Left ventricle myocardium inferior (tissue), 1 donor: Measurements from ENCODE around the gene RAD51AP2. TPM values are rescaled to one million over a fixed set of nuclear protein-coding genes. Genes with fewer than 3 reads are reported as not detected.

Source experiments
- DNase-seq: peaks from one replicate; pipeline ENCODE4 v3.0.0-alpha.2; 2020
- H3K27ac ChIP-seq: fragments of 200-600 bp; replicated peaks from 2 replicates; pipeline ENCODE4 v1.8.0; 2021
- H3K27me3 ChIP-seq: fragments of 200-600 bp; 2 replicates; pipeline ENCODE4 v1.8.0; 2021; ENCODE audit warnings: low read depth
- H3K36me3 ChIP-seq: fragments of 200-600 bp; 2 replicates; pipeline ENCODE4 v1.8.0; 2021
- H3K4me1 ChIP-seq: fragments of 200-600 bp; 2 replicates; pipeline ENCODE4 v1.8.0; 2021
- H3K4me3 ChIP-seq: fragments of 200-600 bp; 2 replicates; pipeline ENCODE4 v1.8.0; 2021; ENCODE audit warnings: mild to moderate bottlenecking, moderate library complexity
- H3K9me3 ChIP-seq: fragments of 200-600 bp; replicated peaks from 2 replicates; pipeline ENCODE4 v1.8.0; 2021
- intact Hi-C: fragments of 100-400 bp; cut with micrococcal nuclease; formaldehyde crosslinking; loops from one replicate; pipeline ENCODE4 v1.11.0; 2022
- total RNA-seq: library from RNA; stranded (reverse); fragmentation: NEBNext Ultra II Directional; extraction: Animal tissue kit (Norgen Biotek cat#: 25700); gene quantifications from one replicate; pipeline ENCODE4 v1.2.1, GENCODE V29; 2021
- TF ChIP-seq, protein P1 (sequence below): fragments of 200-600 bp; IDR thresholded peaks from 2 replicates; pipeline ENCODE4 v1.8.0; 2021; ENCODE audit warnings: antibody characterized with exemption, mild to moderate bottlenecking, borderline replicate concordance
- donor health status: DM: no; HTN: yes; CAD: no; lungs with severe emphysema.

The RAD51AP2 gene
- total RNA-seq, 1 donor from 2014 or later, result 0.14 TPM

DNA sequence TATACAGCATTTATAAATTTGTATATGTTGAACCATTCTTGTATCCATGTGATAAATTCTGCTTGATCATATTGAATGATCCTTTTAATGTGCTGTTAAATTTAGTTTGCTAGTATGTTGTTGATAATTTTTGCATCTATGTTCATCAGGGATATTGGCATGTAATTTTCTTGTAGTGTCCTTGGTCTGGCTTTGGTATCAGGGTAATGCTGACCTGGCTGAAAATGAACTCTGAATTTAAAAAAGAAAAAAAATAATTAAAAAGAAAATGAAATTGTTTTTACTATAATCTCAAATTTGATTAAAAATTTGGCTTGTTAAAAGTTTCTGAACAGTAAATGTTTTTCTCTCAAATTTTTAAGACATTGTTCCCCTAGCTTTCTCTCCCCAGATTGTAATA is 46.3 kb downstream of the RAD51AP2 start:
- no peaks in the 10 kb centered on the region for H3K36me3 ChIP-seq
- H3K4me1 ChIP-seq, result peaks cover 6% of the 10 kb centered on the region
- H3K4me3 ChIP-seq, result no peak overlapping the region
- peaks cover 33% of the 10 kb centered on the region for H3K9me3 ChIP-seq
- H3K27ac ChIP-seq, result no peak overlapping the region
- intact Hi-C loops, result no loop called here
- DNase-seq, result no peak
- TF ChIP-seq, protein P1, sequence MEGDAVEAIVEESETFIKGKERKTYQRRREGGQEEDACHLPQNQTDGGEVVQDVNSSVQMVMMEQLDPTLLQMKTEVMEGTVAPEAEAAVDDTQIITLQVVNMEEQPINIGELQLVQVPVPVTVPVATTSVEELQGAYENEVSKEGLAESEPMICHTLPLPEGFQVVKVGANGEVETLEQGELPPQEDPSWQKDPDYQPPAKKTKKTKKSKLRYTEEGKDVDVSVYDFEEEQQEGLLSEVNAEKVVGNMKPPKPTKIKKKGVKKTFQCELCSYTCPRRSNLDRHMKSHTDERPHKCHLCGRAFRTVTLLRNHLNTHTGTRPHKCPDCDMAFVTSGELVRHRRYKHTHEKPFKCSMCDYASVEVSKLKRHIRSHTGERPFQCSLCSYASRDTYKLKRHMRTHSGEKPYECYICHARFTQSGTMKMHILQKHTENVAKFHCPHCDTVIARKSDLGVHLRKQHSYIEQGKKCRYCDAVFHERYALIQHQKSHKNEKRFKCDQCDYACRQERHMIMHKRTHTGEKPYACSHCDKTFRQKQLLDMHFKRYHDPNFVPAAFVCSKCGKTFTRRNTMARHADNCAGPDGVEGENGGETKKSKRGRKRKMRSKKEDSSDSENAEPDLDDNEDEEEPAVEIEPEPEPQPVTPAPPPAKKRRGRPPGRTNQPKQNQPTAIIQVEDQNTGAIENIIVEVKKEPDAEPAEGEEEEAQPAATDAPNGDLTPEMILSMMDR, result no peak
- H3K27me3 ChIP-seq, result no peaks in the 10 kb centered on the region

DNA sequence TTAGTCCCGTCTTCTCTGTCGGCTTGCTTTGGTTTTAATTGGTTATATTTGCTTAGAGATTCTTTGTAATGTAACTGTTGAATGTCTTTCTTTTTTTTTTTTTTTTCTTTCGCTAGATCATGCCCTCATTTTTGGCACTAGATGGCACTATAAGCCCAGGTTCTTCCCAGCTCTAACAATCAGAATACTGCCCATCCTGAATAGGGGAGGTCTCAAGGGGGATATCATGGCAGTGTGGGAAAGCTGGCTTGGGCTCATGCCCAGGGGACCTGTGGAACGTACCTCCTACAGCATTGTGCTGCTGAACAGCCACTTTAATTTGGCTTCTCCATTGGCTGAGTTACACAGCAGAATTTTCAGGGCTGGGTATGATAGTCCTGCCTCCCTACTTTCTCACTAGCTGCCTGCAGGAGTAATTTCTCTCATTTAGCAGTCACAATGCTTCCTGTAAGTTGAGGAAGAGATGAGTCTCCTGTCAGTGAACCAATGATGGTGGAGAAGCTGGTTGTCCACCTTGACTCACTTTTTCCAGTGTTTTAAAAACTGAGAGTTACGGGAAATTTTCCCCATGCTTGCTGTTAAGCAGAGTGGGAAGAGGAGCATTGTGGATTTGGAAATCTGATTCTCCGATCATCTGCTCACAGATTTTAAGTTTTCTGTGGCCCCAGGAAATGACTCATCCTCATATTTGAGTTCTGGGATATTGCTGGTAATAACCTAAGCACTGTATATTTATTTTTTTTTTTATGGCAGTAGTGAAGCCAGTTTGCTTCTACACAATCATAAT is 47.2 kb downstream of the RAD51AP2 start:
- Histone ChIP-seq H3K9me3 (peaks cover 33% of the 10 kb centered on the region), H3K4me3 (no peak overlapping the region), H3K4me1 (peaks cover under 1% of the 10 kb centered on the region), H3K36me3 (no peaks in the 10 kb centered on the region), H3K27me3 (no peaks in the 10 kb centered on the region), H3K27ac (no peak overlapping the region)
- DNase-seq, result no peak
- intact Hi-C loops, result no loop called here
- TF ChIP-seq, protein P1, result peak; percentile 34

DNA sequence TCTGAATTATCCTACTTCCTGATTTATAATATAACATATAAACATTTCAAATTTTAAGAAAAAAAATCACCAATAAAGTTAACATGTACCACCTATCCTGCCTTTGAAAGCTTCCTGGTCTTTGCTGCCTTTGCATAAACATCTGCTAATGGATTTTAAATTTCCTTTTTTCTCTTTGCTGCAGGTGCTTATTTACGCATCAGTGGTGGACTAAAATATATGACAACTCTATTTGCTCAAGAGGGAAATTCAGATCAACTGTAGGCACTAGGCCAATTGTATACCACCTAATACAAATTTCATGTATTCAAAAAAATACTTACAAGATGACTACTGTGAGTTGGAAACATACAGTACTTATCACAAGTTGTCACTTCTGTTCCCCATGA is 57.2 kb downstream of the RAD51AP2 start:
- Histone ChIP-seq H3K27me3 (no peaks in the 10 kb centered on the region), H3K4me1 (no peaks in the 10 kb centered on the region), H3K9me3 (no peaks in the 10 kb centered on the region), H3K4me3 (no peak overlapping the region), H3K27ac (no peak overlapping the region), H3K36me3 (no peaks in the 10 kb centered on the region)
- intact Hi-C loops, result no loop called here
- no peak for DNase-seq
- TF ChIP-seq, protein P1, result no peak

Other genes starting within 250 kb of the RAD51AP2 start
- gene VSNL1, start 22.3 kb upstream of the RAD51AP2 start, total RNA-seq, result 15.8 TPM
- 13.3 TPM for gene SMC6, start 235.4 kb upstream of the RAD51AP2 start, total RNA-seq
- 4.3 TPM for gene GEN1, start 235.7 kb upstream of the RAD51AP2 start, total RNA-seq